SK-N-SH treated with all-trans-retinoic acid at 6 μM for 48 hours (cell line): ENCODE results near the gene CLIC1.

Source experiments
- ATAC-seq: fragments of 200-7000 bp; cut with Tn5 transposase; 3 replicates; pipeline ENCODE4 v1.9.1; 2020; ENCODE audit warnings: mild to moderate bottlenecking, moderate library complexity
- ARNTL ChIP-seq: fragments of 450-650 bp; formaldehyde crosslinking; IDR thresholded peaks from 2 replicates; pipeline ENCODE4 v1.5.0; 2020; ENCODE audit warnings: low read depth, mild to moderate bottlenecking, moderate library complexity, borderline replicate concordance
- BACH2 ChIP-seq: fragments of 250-450 bp; sonication (Bioruptor Pico); IDR thresholded peaks from 2 replicates; pipeline ENCODE4 v1.9.0; 2021; ENCODE audit warnings: mild to moderate bottlenecking, borderline replicate concordance
- CREB5 ChIP-seq: fragments of 250-450 bp; sonication (Bioruptor Pico); IDR thresholded peaks from 2 replicates; pipeline ENCODE4 v1.5.1; 2020; ENCODE audit warnings: low read depth, mild to moderate bottlenecking, moderate library complexity
- CSDC2 ChIP-seq: fragments of 250-450 bp; sonication (Bioruptor Pico); IDR thresholded peaks from 2 replicates; pipeline ENCODE4 v1.5.0; 2020; ENCODE audit warnings: mild to moderate bottlenecking, moderate library complexity
- CSRNP3 ChIP-seq: fragments of 250-450 bp; sonication (Bioruptor Pico); IDR thresholded peaks from 2 replicates; pipeline ENCODE4 v1.5.1; 2021; ENCODE audit warnings: mild to moderate bottlenecking, moderate library complexity
- ESRRG ChIP-seq: fragments of 250-450 bp; sonication (Bioruptor Pico); IDR thresholded peaks from 2 replicates; pipeline ENCODE4 v1.6.1; 2021; ENCODE audit warnings: mild to moderate bottlenecking
- GLIS3 ChIP-seq: fragments of 250-450 bp; sonication (Bioruptor Pico); IDR thresholded peaks from 2 replicates; pipeline ENCODE4 v1.5.0; 2020; ENCODE audit warnings: mild to moderate bottlenecking, moderate library complexity
- ISL1 ChIP-seq: fragments of 250-450 bp; sonication (Bioruptor Pico); IDR thresholded peaks from 2 replicates; pipeline ENCODE4 v2.1.2; 2022; ENCODE audit warnings: mild to moderate bottlenecking, moderate library complexity
- OSR1 ChIP-seq: fragments of 250-450 bp; sonication (Bioruptor Pico); IDR thresholded peaks from 2 replicates; pipeline ENCODE4 v1.8.0; 2022; ENCODE audit warnings: moderate library complexity, mild to moderate bottlenecking, inconsistent platforms
- PATZ1 ChIP-seq: fragments of 250-450 bp; sonication (Bioruptor Pico); IDR thresholded peaks from 2 replicates; pipeline ENCODE4 v1.8.0; 2020; ENCODE audit warnings: mild to moderate bottlenecking, moderate library complexity, borderline replicate concordance
- POU6F1 ChIP-seq: fragments of 250-450 bp; sonication (Bioruptor Pico); IDR thresholded peaks from 2 replicates; pipeline ENCODE4 v1.8.0; 2021; ENCODE audit warnings: low read depth, mild to moderate bottlenecking, moderate library complexity, borderline replicate concordance
- PPARA ChIP-seq: fragments of 250-450 bp; sonication (Bioruptor Pico); IDR thresholded peaks from 2 replicates; pipeline ENCODE4 v1.5.0; 2020; ENCODE audit warnings: mild to moderate bottlenecking, borderline replicate concordance
- RARB ChIP-seq: fragments of 250-450 bp; sonication (Bioruptor Pico); IDR thresholded peaks from 2 replicates; pipeline ENCODE4 v1.8.0; 2021; ENCODE audit warnings: mild to moderate bottlenecking, moderate library complexity
- SNAI2 ChIP-seq: fragments of 250-450 bp; sonication (Bioruptor Pico); IDR thresholded peaks from 2 replicates; pipeline ENCODE4 v1.5.0; 2020; ENCODE audit warnings: mild to moderate bottlenecking, moderate library complexity
- TCF4 ChIP-seq: fragments of 250-450 bp; sonication (Bioruptor Pico); IDR thresholded peaks from 2 replicates; pipeline ENCODE4 v1.8.0; 2021; ENCODE audit warnings: mild to moderate bottlenecking, moderate library complexity, borderline replicate concordance
- TOX ChIP-seq: fragments of 250-450 bp; sonication (Bioruptor Pico); IDR thresholded peaks from 2 replicates; pipeline ENCODE4 v1.8.0; 2021; ENCODE audit warnings: mild to moderate bottlenecking, moderate library complexity, borderline replicate concordance
- TSHZ2 ChIP-seq: fragments of 250-450 bp; sonication (Bioruptor Pico); IDR thresholded peaks from 2 replicates; pipeline ENCODE4 v1.5.0; 2020; ENCODE audit warnings: mild to moderate bottlenecking, moderate library complexity
- ZC3H10 ChIP-seq: fragments of 250-450 bp; sonication (Bioruptor Pico); IDR thresholded peaks from 2 replicates; pipeline ENCODE4 v1.5.1; 2021; ENCODE audit warnings: mild to moderate bottlenecking, moderate library complexity
- ZFP30 ChIP-seq: fragments of 450-650 bp; formaldehyde crosslinking; IDR thresholded peaks from 2 replicates; pipeline ENCODE4 v1.5.0; 2022; ENCODE audit warnings: mild to moderate bottlenecking, moderate library complexity
- ZNF565 ChIP-seq: fragments of 450-650 bp; formaldehyde crosslinking; conservative IDR thresholded peaks from 2 replicates; pipeline ENCODE4 v1.5.0; 2020; ENCODE audit warnings: low read depth, mild to moderate bottlenecking, moderate library complexity
- ZNF70 ChIP-seq: fragments of 450-650 bp; formaldehyde crosslinking; IDR thresholded peaks from 2 replicates; pipeline ENCODE4 v1.5.0; 2020; ENCODE audit warnings: mild to moderate bottlenecking, moderate library complexity
- ZNF8 ChIP-seq: fragments of 450-650 bp; formaldehyde crosslinking; IDR thresholded peaks from 2 replicates; pipeline ENCODE4 v1.5.0; 2020; ENCODE audit warnings: mild to moderate bottlenecking, moderate library complexity

The CLIC1 gene

GRCh38 chr6:31727034-31727716 is 9.2 kb downstream of the CLIC1 start:
- TF ChIP-seq TOX (CRISPR knock-in tag) (no peak), CREB5 (CRISPR knock-in tag) (no peak), ISL1 (CRISPR knock-in tag) (no peak), SNAI2 (CRISPR knock-in tag) (no peak), ZC3H10 (CRISPR knock-in tag) (no peak), PPARA (CRISPR knock-in tag) (no peak), TCF4 (CRISPR knock-in tag) (no peak), RARB (CRISPR knock-in tag) (no peak), OSR1 (CRISPR knock-in tag) (no peak), ESRRG (no peak), ARNTL (no peak), ZNF8 (CRISPR knock-in tag) (no peak), ZNF70 (CRISPR knock-in tag) (no peak), BACH2 (CRISPR knock-in tag) (no peak), TSHZ2 (no peak), GLIS3 (no peak), ZFP30 (CRISPR knock-in tag) (no peak), CSRNP3 (CRISPR knock-in tag) (no peak), POU6F1 (CRISPR knock-in tag) (no peak), PATZ1 (CRISPR knock-in tag) (no peak)
- ATAC-seq, result no peak

GRCh38 chr6:31725502-31726350 is 10.6 kb downstream of the CLIC1 start:
- TF ChIP-seq POU6F1 (CRISPR knock-in tag), result no peak
- no peak for TF ChIP-seq CSDC2 (CRISPR knock-in tag)
- no peak for TF ChIP-seq ZC3H10 (CRISPR knock-in tag)
- TF ChIP-seq PATZ1 (CRISPR knock-in tag), result no peak
- TF ChIP-seq ZNF565 (CRISPR knock-in tag), result no peak
- TF ChIP-seq ARNTL, result no peak
- no peak for TF ChIP-seq OSR1 (CRISPR knock-in tag)
- no peak for ATAC-seq
